ENCODE data around the gene DNHD1. TPM values are rescaled to one million over a fixed set of nuclear protein-coding genes. Genes with fewer than 3 reads are reported as not detected.
A peak's percentile ranks its signal among the peaks of the same experiment; 100 is the strongest.

DNHD1 gene
- total RNA-seq, 2 donors from 2014 or later, result 11.5 to 31.4 TPM

GRCh38 chr11:6565325-6565724, 68.2 kb downstream of the DNHD1 start:
- Histone ChIP-seq H3K27me3 (replicated peaks; ENCODE audit: insufficient read depth) (no peaks in the 10 kb centered on the region), H3K27ac (no peak overlapping the region), H3K4me1 (replicated peaks) (no peaks in the 10 kb centered on the region), H3K9me3 (no peaks in the 10 kb centered on the region), H3K4me3 (no peak overlapping the region), H3K36me3 (no peaks in the 10 kb centered on the region)
- TF ChIP-seq CTCF (IDR thresholded peaks at IDR 0.05) (no peak), POLR2AphosphoS5 (IDR thresholded peaks at IDR 0.05) (no peak), POLR2A (IDR thresholded peaks at IDR 0.05) (no peak)
- 71% methylated on average over 2 of the region's 2 CpGs for WGBS
- DNase-seq (ENCODE audit: low spot score), result no peak
- intact Hi-C loops (cut with DNase I), result no loop called here

- no peak overlapping the region for H3K27ac ChIP-seq
- H3K9me3 ChIP-seq, result no peaks in the 10 kb centered on the region
- no peaks in the 10 kb centered on the region for H3K4me1 ChIP-seq (replicated peaks)
- TF ChIP-seq POLR2A (IDR thresholded peaks at IDR 0.05) (no peak), POLR2AphosphoS5 (IDR thresholded peaks at IDR 0.05) (no peak), CTCF (IDR thresholded peaks at IDR 0.05) (no peak)
- no peak for DNase-seq (ENCODE audit: low spot score)
- no peaks in the 10 kb centered on the region for H3K36me3 ChIP-seq
- H3K27me3 ChIP-seq (replicated peaks; ENCODE audit: insufficient read depth), result no peaks in the 10 kb centered on the region
- intact Hi-C loops (cut with DNase I), result no loop called here
- H3K4me3 ChIP-seq, result no peak overlapping the region
- 95% methylated on average over 5 of the region's 5 CpGs for WGBS
Measured at GRCh38 chr11:6565988-6566703, 69.1 kb downstream of the DNHD1 start.

- 61% methylated on average over 13 of the region's 13 CpGs for WGBS
- intact Hi-C loops (cut with DNase I), result no loop called here
- Histone ChIP-seq H3K4me3 (no peak overlapping the region), H3K36me3 (no peaks in the 10 kb centered on the region), H3K4me1 (replicated peaks) (no peaks in the 10 kb centered on the region), H3K27me3 (replicated peaks; ENCODE audit: insufficient read depth) (no peaks in the 10 kb centered on the region), H3K27ac (no peak overlapping the region), H3K9me3 (no peaks in the 10 kb centered on the region)
- no peak for DNase-seq (ENCODE audit: low spot score)
- no peak for TF ChIP-seq POLR2AphosphoS5 (IDR thresholded peaks at IDR 0.05)
- TF ChIP-seq POLR2A (IDR thresholded peaks at IDR 0.05), result no peak
Measured at GRCh38 chr11:6566704-6567370, 69.8 kb downstream of the DNHD1 start.

- H3K36me3 ChIP-seq, result no peaks in the 10 kb centered on the region
- H3K4me3 ChIP-seq, result no peak overlapping the region
- intact Hi-C loops (cut with DNase I), result no loop called here
- H3K27ac ChIP-seq, result no peak overlapping the region
- no peaks in the 10 kb centered on the region for H3K27me3 ChIP-seq (replicated peaks; ENCODE audit: insufficient read depth)
- peak; percentile 33 for DNase-seq (ENCODE audit: low spot score)
- H3K4me1 ChIP-seq (replicated peaks), result no peaks in the 10 kb centered on the region
- 74% methylated on average over 7 of the region's 7 CpGs for WGBS
- H3K9me3 ChIP-seq, result no peaks in the 10 kb centered on the region
- TF ChIP-seq POLR2AphosphoS5 (IDR thresholded peaks at IDR 0.05), result no peak
- TF ChIP-seq POLR2A (IDR thresholded peaks at IDR 0.05), result no peak
- no peak for TF ChIP-seq CTCF (IDR thresholded peaks at IDR 0.05)
Measured at GRCh38 chr11:6567371-6567745, 70.3 kb downstream of the DNHD1 start.

GRCh38 chr11:6568191-6568918, 71.3 kb downstream of the DNHD1 start:
- Histone ChIP-seq H3K27ac (no peak overlapping the region), H3K9me3 (no peaks in the 10 kb centered on the region), H3K36me3 (no peaks in the 10 kb centered on the region), H3K27me3 (replicated peaks; ENCODE audit: insufficient read depth) (no peaks in the 10 kb centered on the region), H3K4me3 (no peak overlapping the region), H3K4me1 (replicated peaks) (no peaks in the 10 kb centered on the region)
- intact Hi-C loops (cut with DNase I), result no loop called here
- TF ChIP-seq CTCF (IDR thresholded peaks at IDR 0.05) (no peak), POLR2A (IDR thresholded peaks at IDR 0.05) (no peak), POLR2AphosphoS5 (IDR thresholded peaks at IDR 0.05) (no peak)
- WGBS, result 46% methylated on average over 4 of the region's 4 CpGs
- no peak for DNase-seq (ENCODE audit: low spot score)

Data from prostate gland (tissue), 2 donors.